ENCODE results near the gene HSPA1L.

Gene HSPA1L

GRCh38 chr6:31829633-31830283, 14.7 kb upstream of the HSPA1L start:
- peak overlapping the region; percentile 16 for H2AFZ ChIP-seq (ENCODE audit: low read depth, low read length, severe bottlenecking)
- peak overlapping the region; percentile 56 for H3K4me3 ChIP-seq (ENCODE audit: insufficient read depth, low read length, poor library complexity, severe bottlenecking)
- no peaks in the 10 kb centered on the region for H3K9me2 ChIP-seq (replicated peaks; ENCODE audit: insufficient read depth, low read length)
- H3K79me2 ChIP-seq (ENCODE audit: insufficient read depth, low read length), result peaks cover 25% of the 10 kb centered on the region
- TF ChIP-seq EZH2phosphoT487 (conservative IDR thresholded peaks at IDR 0.05; ENCODE audit: low read length) (no peak), CTCF (IDR thresholded peaks at IDR 0.05; ENCODE audit: insufficient read depth, low read length, poor library complexity, severe bottlenecking) (peak; percentile 68)
- H3K9ac ChIP-seq (ENCODE audit: low read length), result peak overlapping the region; percentile 53
- H4K20me1 ChIP-seq (ENCODE audit: low read depth, low read length), result no peaks in the 10 kb centered on the region
- peak overlapping the region; percentile 90 for H3K27ac ChIP-seq (ENCODE audit: low read depth, low read length)
- peak overlapping the region; percentile 88 for H3K4me2 ChIP-seq (ENCODE audit: low read depth, low read length, poor library complexity, severe bottlenecking)
- no peaks in the 10 kb centered on the region for H3K9me3 ChIP-seq (ENCODE audit: insufficient read depth, low read length)
- no peaks in the 10 kb centered on the region for H3K27me3 ChIP-seq (ENCODE audit: low read length)
- H3F3A ChIP-seq (ENCODE audit: insufficient read depth), result peaks cover 44% of the 10 kb centered on the region
- H3K36me3 ChIP-seq (ENCODE audit: low read length), result no peaks in the 10 kb centered on the region

GRCh38 chr6:31827286-31828079, 12.4 kb upstream of the HSPA1L start, which contains the start of gene HSPA1B:
Gene HSPA1B (plus strand): TSS chr6:31827738. CDS start chr6:31827951, 213 bp downstream.
- H4K20me1 ChIP-seq (ENCODE audit: low read depth, low read length), result no peaks in the 10 kb centered on the region
- H3K36me3 ChIP-seq (ENCODE audit: low read length), result no peaks in the 10 kb centered on the region
- H3K4me2 ChIP-seq (ENCODE audit: low read depth, low read length, poor library complexity, severe bottlenecking), result peak within 1 kb of the TSS; percentile 68
- H3K79me2 ChIP-seq (ENCODE audit: insufficient read depth, low read length), result peaks cover 13% of the 10 kb centered on the region; the same call in 1 of the 2 replicates
- H3K9ac ChIP-seq (ENCODE audit: low read length), result peak within 1 kb of the TSS; percentile 66
- H2AFZ ChIP-seq (ENCODE audit: low read depth, low read length, severe bottlenecking), result peak within 1 kb of the TSS; percentile 36
- no peak for TF ChIP-seq CTCF (IDR thresholded peaks at IDR 0.05; ENCODE audit: insufficient read depth, low read length, poor library complexity, severe bottlenecking)
- TF ChIP-seq EZH2phosphoT487 (conservative IDR thresholded peaks at IDR 0.05; ENCODE audit: low read length), result no peak
- H3F3A ChIP-seq (ENCODE audit: insufficient read depth), result peaks cover 29% of the 10 kb centered on the region
- H3K9me2 ChIP-seq (replicated peaks; ENCODE audit: insufficient read depth, low read length), result no peaks in the 10 kb centered on the region
- peak within 1 kb of the TSS; percentile 53 for H3K4me3 ChIP-seq (ENCODE audit: insufficient read depth, low read length, poor library complexity, severe bottlenecking)
- H3K9me3 ChIP-seq (ENCODE audit: insufficient read depth, low read length), result no peaks in the 10 kb centered on the region
- H3K27ac ChIP-seq (ENCODE audit: low read depth, low read length), result peak within 1 kb of the TSS; percentile 56
- H3K27me3 ChIP-seq (ENCODE audit: low read length), result no peaks in the 10 kb centered on the region

GRCh38 chr6:31826793-31827285, 11.8 kb upstream of the HSPA1L start:
- Histone ChIP-seq H3K27me3 (ENCODE audit: low read length) (no peaks in the 10 kb centered on the region), H3K9me3 (ENCODE audit: insufficient read depth, low read length) (no peaks in the 10 kb centered on the region), H3K79me2 (ENCODE audit: insufficient read depth, low read length) (peaks cover 13% of the 10 kb centered on the region; the same call in 1 of the 2 replicates), H2AFZ (ENCODE audit: low read depth, low read length, severe bottlenecking) (peak overlapping the region; percentile 36), H3K9ac (ENCODE audit: low read length) (peak overlapping the region; percentile 66), H3K27ac (ENCODE audit: low read depth, low read length) (peak overlapping the region; percentile 56), H3K9me2 (replicated peaks; ENCODE audit: insufficient read depth, low read length) (no peaks in the 10 kb centered on the region), H3K36me3 (ENCODE audit: low read length) (no peaks in the 10 kb centered on the region), H4K20me1 (ENCODE audit: low read depth, low read length) (no peaks in the 10 kb centered on the region), H3K4me3 (ENCODE audit: insufficient read depth, low read length, poor library complexity, severe bottlenecking) (peak overlapping the region; percentile 53), H3F3A (ENCODE audit: insufficient read depth) (peaks cover 26% of the 10 kb centered on the region), H3K4me2 (ENCODE audit: low read depth, low read length, poor library complexity, severe bottlenecking) (peak overlapping the region; percentile 68)
- TF ChIP-seq CTCF (IDR thresholded peaks at IDR 0.05; ENCODE audit: insufficient read depth, low read length, poor library complexity, severe bottlenecking) (no peak), EZH2phosphoT487 (conservative IDR thresholded peaks at IDR 0.05; ENCODE audit: low read length) (no peak)
